PFSK-1 (cell line): ENCODE measurements around the gene RND3.

Experiments
- POLR2AphosphoS5 ChIP-seq: IDR thresholded peaks from 2 replicates; pipeline ENCODE4 v1.6.1; 2012; ENCODE audit warnings: low read depth, mild to moderate bottlenecking, control low read depth, low read length, moderate library complexity
- TAF1 ChIP-seq: IDR thresholded peaks from 2 replicates; pipeline ENCODE4 v1.6.1; 2012; ENCODE audit warnings: low read length, control low read depth, borderline replicate concordance; ENCODE audit not compliant: insufficient read depth

DNA sequence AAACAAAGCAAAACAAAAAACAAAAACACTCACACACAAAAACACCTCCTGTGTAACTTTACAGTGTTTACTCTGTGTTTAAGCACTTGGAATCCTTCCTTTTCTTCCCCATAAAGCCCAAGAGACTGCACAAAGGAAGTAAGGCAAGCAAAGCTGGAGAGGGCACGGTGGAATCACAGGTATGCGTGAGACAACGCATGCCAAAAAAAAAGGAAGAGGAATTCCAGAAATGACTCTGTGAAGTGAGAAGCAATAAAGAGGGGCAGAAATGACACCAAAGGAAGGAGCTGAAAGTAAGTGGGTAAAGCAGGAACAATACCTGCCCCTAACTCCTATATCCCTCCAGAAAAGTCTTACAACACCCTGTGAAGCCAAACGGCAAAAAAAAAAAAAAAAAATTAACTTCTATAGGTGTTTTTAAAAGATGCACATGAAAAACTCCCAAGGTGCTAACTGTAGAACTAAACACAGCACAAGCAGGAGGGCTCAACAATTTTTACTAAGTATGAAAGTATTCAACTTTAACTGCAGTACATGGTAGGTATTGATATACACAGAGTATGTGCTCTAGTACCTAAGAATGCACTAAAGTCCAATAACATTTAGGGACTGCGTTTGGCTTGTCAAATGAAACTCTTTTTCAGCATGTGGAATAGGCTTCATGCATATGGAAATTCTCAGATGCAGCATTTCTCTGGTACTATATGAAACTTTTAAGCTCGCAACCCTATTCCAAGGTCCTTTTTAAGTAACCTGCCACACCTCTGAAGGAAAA, 9.1 kb downstream of the RND3 start:
- TF ChIP-seq POLR2AphosphoS5 (no peak), TAF1 (no peak)
